GF-D8 (cell line): ENCODE results near the gene GJB3.
A peak's percentile ranks its signal among the peaks of the same experiment; 100 is the strongest.

Experiments used
- DNase-seq: peaks from one replicate; lab custom pipeline; 2025; lab: John Stamatoyannopoulos, UW

Gene GJB3

GRCh38 chr1:34825455-34826091 lies 44.6 kb downstream of the GJB3 start:
- no peak for DNase-seq

GRCh38 chr1:34827341-34827941 lies 46.4 kb downstream of the GJB3 start:
- DNase-seq = no peak

GRCh38 chr1:34828611-34829010 lies 47.6 kb downstream of the GJB3 start:
- DNase-seq = no peak

GRCh38 chr1:34829250-34829649 lies 48.2 kb downstream of the GJB3 start:
- DNase-seq = peak; percentile 53

- no peak for DNase-seq
These were observed 50.8 kb downstream of the GJB3 start for GRCh38 chr1:34831721-34832246.

GRCh38 chr1:34833711-34834110 lies 52.7 kb downstream of the GJB3 start:
- DNase-seq = no peak
